HG02678 (cell line): ENCODE measurements around the gene ZKSCAN1.
"Not testable (repeated sequence)": the region's sequence is repeated elsewhere in the genome, so short reads cannot be mapped to it uniquely, and the experiment has no call there.

Experiments used
- ATAC-seq: cut with Tn5 transposase; IDR thresholded peaks from one replicate; pipeline ENCODE4 v1.9.1; 2021; ENCODE audit warnings: mild to moderate bottlenecking, moderate library complexity; ENCODE audit not compliant: unreplicated experiment

The ZKSCAN1 gene

GRCh38 chr7:100000239-100000638 is 15.2 kb upstream of the ZKSCAN1 start:
- ATAC-seq = no peak

GRCh38 chr7:100003711-100004661 is 11.4 kb upstream of the ZKSCAN1 start:
- no peak for ATAC-seq

- no peak for ATAC-seq
These were observed 7.5 kb upstream of the ZKSCAN1 start for GRCh38 chr7:100007887-100008286.

GRCh38 chr7:100008525-100008924 is 6.9 kb upstream of the ZKSCAN1 start:
- no peak for ATAC-seq

- not testable (repeated sequence) for ATAC-seq
These were observed 5.4 kb upstream of the ZKSCAN1 start for GRCh38 chr7:100009952-100010351.

- ATAC-seq = no peak
These were observed 4.5 kb upstream of the ZKSCAN1 start for GRCh38 chr7:100010901-100011300.

GRCh38 chr7:100011516-100011915 is 3.9 kb upstream of the ZKSCAN1 start:
- no peak for ATAC-seq

- not testable (repeated sequence) for ATAC-seq
These were observed 2.7 kb upstream of the ZKSCAN1 start for GRCh38 chr7:100012385-100013327.

- no peak for ATAC-seq
These were observed 2.1 kb upstream of the ZKSCAN1 start for GRCh38 chr7:100013328-100013676.

- no peak for ATAC-seq
These were observed 962 bp downstream of the ZKSCAN1 start for GRCh38 chr7:100016215-100016901.

- ATAC-seq = no peak
These were observed 1.9 kb downstream of the ZKSCAN1 start for GRCh38 chr7:100017300-100017699.

- ATAC-seq = no peak
These were observed 2.5 kb downstream of the ZKSCAN1 start for GRCh38 chr7:100017875-100018274.

GRCh38 chr7:100019908-100020307 is 4.5 kb downstream of the ZKSCAN1 start:
- ATAC-seq = no peak

- ATAC-seq = no peak
These were observed 5.9 kb downstream of the ZKSCAN1 start for GRCh38 chr7:100021297-100021696.

- ATAC-seq = no peak
These were observed 7.2 kb downstream of the ZKSCAN1 start for GRCh38 chr7:100022621-100023020.

GRCh38 chr7:100023526-100023925 is 8.1 kb downstream of the ZKSCAN1 start:
- ATAC-seq = no peak

GRCh38 chr7:100024020-100024619 is 8.7 kb downstream of the ZKSCAN1 start:
- no peak for ATAC-seq

- ATAC-seq = no peak
These were observed 11.8 kb downstream of the ZKSCAN1 start for GRCh38 chr7:100027197-100027596.

GRCh38 chr7:100029596-100029995 is 14.2 kb downstream of the ZKSCAN1 start:
- ATAC-seq = no peak

- no peak for ATAC-seq
These were observed 18.1 kb downstream of the ZKSCAN1 start for GRCh38 chr7:100033526-100033925.
